ENCODE data around the gene IRS2. TPM values are rescaled to one million over a fixed set of nuclear protein-coding genes. Genes with fewer than 3 reads are reported as not detected.

Gene IRS2
- polyA plus RNA-seq, 1 of the 3 experiments (the other 2 are of a cell fraction), result 7.0 TPM

- no peak overlapping the region for H3K9ac ChIP-seq
- H3K4me3 ChIP-seq (ENCODE audit: low read depth in 2 of 2, low read length in 1 of 2), result no peak overlapping the region
- no peak for DNase-seq
- no peaks in the 10 kb centered on the region for H3K79me2 ChIP-seq (ENCODE audit: insufficient read depth)
- no peaks in the 10 kb centered on the region for H3K27me3 ChIP-seq (ENCODE audit: insufficient read depth)
- H3F3A ChIP-seq (replicated peaks; ENCODE audit: insufficient read depth), result peaks cover 6% of the 10 kb centered on the region
- no peak overlapping the region for H2AFZ ChIP-seq (ENCODE audit: low read depth)
- H3K9me2 ChIP-seq, result no peaks in the 10 kb centered on the region
- H3K4me2 ChIP-seq, result no peak overlapping the region
- TF ChIP-seq CTCF (IDR thresholded peaks at IDR 0.05) (no peak), PBX3 (IDR thresholded peaks at IDR 0.05) (no peak), USF2 (IDR thresholded peaks at IDR 0.05; ENCODE audit: borderline replicate concordance, low read depth, low read length) (no peak), YY1 (IDR thresholded peaks at IDR 0.05; ENCODE audit: low read depth) (no peak), MEF2A (IDR thresholded peaks at IDR 0.05; ENCODE audit: borderline replicate concordance, low read depth) (no peak), ZBTB33 (IDR thresholded peaks at IDR 0.05; ENCODE audit: borderline replicate concordance, low read depth) (no peak), RXRA (IDR thresholded peaks at IDR 0.05; ENCODE audit: borderline replicate concordance, low read depth) (no peak), JUND (IDR thresholded peaks at IDR 0.05) (no peak), FOXM1 (IDR thresholded peaks at IDR 0.05; ENCODE audit: low read depth) (no peak), NRF1 (IDR thresholded peaks at IDR 0.05; ENCODE audit: low read depth, low read length) (no peak)
- H3K4me1 ChIP-seq (ENCODE audit: control insufficient read depth in 1 of 2, insufficient read depth in 2 of 2, low read depth in 1 of 2, low read length in 1 of 2), result peaks cover 0 to 3% of the 10 kb centered on the region in 2 experiments; a peak in 1 of 4 replicates
- no peaks in the 10 kb centered on the region for H3K36me3 ChIP-seq (replicated peaks in 1 of 2; ENCODE audit: control insufficient read depth in 1 of 2, insufficient read depth in 2 of 2, low read length in 1 of 2)
- CTCF ChIA-PET, result interaction anchor here (0.9 to 1.0 kb wide), 2 partner anchors 12 to 22 kb away, joined by 3 read pairs; no protein-coding TSS in a partner anchor
- no peaks in the 10 kb centered on the region for H3K9me3 ChIP-seq
- no peaks in the 10 kb centered on the region for H4K20me1 ChIP-seq (ENCODE audit: insufficient read depth)
- WGBS (ENCODE audit: low lambda C conversion rate), result 69% methylated on average over 9 of the region's 9 CpGs
- POLR2A ChIA-PET, result no interaction called here
- peak overlapping the region in 1 of 2 experiments; percentile 42; a peak in 2 of 4 replicates for H3K27ac ChIP-seq (ENCODE audit: low read depth in 2 of 2, low read length in 1 of 2)
These were observed 31.5 kb upstream of the IRS2 start for GRCh38 chr13:109817591-109818535.

Measured in SK-N-SH (cell line).